Loucy (cell line): ENCODE data around the gene PI4KA.

Source experiments
- H2AFZ ChIP-seq: fragments of 200-600 bp; sonication (generic); 2 replicates; pipeline ENCODE4 v1.6.0; 2016; ENCODE audit warnings: antibody characterized with exemption, mild to moderate bottlenecking, low read length, moderate library complexity
- H3F3A ChIP-seq: fragments of 200-600 bp; 2 replicates; pipeline ENCODE4 v1.6.0; 2016; ENCODE audit warnings: antibody characterized with exemption, low read depth, mild to moderate bottlenecking
- H3K27me3 ChIP-seq: fragments of 200-600 bp; sonication (generic); 2 replicates; pipeline ENCODE4 v1.6.1; 2014; ENCODE audit warnings: low read length, mild to moderate bottlenecking; ENCODE audit not compliant: insufficient read depth, poor library complexity, severe bottlenecking
- H3K36me3 ChIP-seq: fragments of 200-600 bp; sonication (generic); 2 replicates; pipeline ENCODE4 v1.6.1; 2016; ENCODE audit warnings: low read length; ENCODE audit not compliant: insufficient read depth
- H3K4me1 ChIP-seq: fragments of 200-600 bp; sonication (generic); 2 replicates; pipeline ENCODE4 v1.5.1; 2014; ENCODE audit warnings: low read length, mild to moderate bottlenecking; ENCODE audit not compliant: insufficient read depth, poor library complexity, severe bottlenecking
- H3K4me2 ChIP-seq: fragments of 200-600 bp; sonication (generic); 2 replicates; pipeline ENCODE4 v1.6.0; 2014; ENCODE audit warnings: antibody characterized with exemption, low read length, low read depth, mild to moderate bottlenecking; ENCODE audit not compliant: poor library complexity, severe bottlenecking
- H3K4me3 ChIP-seq: fragments of 200-600 bp; sonication (generic); 2 replicates; pipeline ENCODE4 v1.5.1; 2014; ENCODE audit warnings: low read length, mild to moderate bottlenecking, mixed read lengths; ENCODE audit not compliant: poor library complexity, severe bottlenecking
- H3K79me2 ChIP-seq: fragments of 200-600 bp; sonication (generic); 2 replicates; pipeline ENCODE4 v1.6.1; 2014; ENCODE audit warnings: low read length; ENCODE audit not compliant: insufficient read depth
- H3K9ac ChIP-seq: fragments of 200-600 bp; sonication (generic); 2 replicates; pipeline ENCODE4 v1.6.0; 2014; ENCODE audit warnings: mild to moderate bottlenecking, low read depth, low read length, moderate library complexity; ENCODE audit not compliant: poor library complexity, severe bottlenecking
- H3K9me2 ChIP-seq: fragments of 200-600 bp; sonication (generic); replicated peaks from 2 replicates; pipeline ENCODE4 v1.6.1; 2016; ENCODE audit warnings: low read depth, low read length, mixed read lengths
- H3K9me3 ChIP-seq: fragments of 200-600 bp; sonication (generic); 2 replicates; pipeline ENCODE4 v1.6.1; 2014; ENCODE audit warnings: mild to moderate bottlenecking, antibody characterized with exemption, low read length, low read depth; ENCODE audit not compliant: insufficient read depth
- H4K20me1 ChIP-seq: fragments of 200-600 bp; sonication (generic); 2 replicates; pipeline ENCODE4 v1.6.0; 2014; ENCODE audit warnings: antibody characterized with exemption, low read length, mild to moderate bottlenecking; ENCODE audit not compliant: insufficient read depth, poor library complexity, severe bottlenecking
- EZH2phosphoT487 ChIP-seq: fragments of 200-600 bp; IDR thresholded peaks from 2 replicates; pipeline ENCODE4 v1.6.1; 2018; ENCODE audit warnings: antibody characterized with exemption, mild to moderate bottlenecking, moderate library complexity, borderline replicate concordance
- TF ChIP-seq, protein P1 (sequence below): fragments of 200-600 bp; sonication (generic); conservative IDR thresholded peaks from 2 replicates; pipeline ENCODE4 v1.5.1; 2014; ENCODE audit warnings: mild to moderate bottlenecking, antibody characterized with exemption, low read length

Gene PI4KA

DNA sequence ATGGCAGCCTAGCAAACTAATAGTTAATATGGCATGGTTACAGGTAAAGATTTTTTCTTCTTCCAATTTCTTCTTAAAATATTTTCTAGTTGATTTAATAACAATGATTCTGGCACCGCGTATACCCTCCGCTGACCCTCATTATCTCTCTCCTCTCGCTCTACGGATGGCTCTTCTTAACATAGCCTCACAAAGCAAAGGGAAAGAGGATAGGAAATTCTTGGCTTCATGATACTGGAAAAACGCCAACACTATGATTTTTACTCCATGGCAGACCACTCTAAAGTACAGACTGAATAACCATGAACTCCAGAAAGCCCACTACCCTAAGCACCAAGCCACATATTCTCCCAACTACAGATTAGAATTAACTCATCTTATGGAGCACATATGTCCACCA lies 6.1 kb downstream of the PI4KA start:
- Histone ChIP-seq H3K27me3 (no peaks in the 10 kb centered on the region), H4K20me1 (peaks cover 75% of the 10 kb centered on the region), H3K79me2 (peaks cover 97% of the 10 kb centered on the region), H3K9ac (peak overlapping the region; percentile 7), H2AFZ (no peak overlapping the region), H3K4me1 (peaks cover 36% of the 10 kb centered on the region), H3K36me3 (no peaks in the 10 kb centered on the region), H3K4me3 (no peak overlapping the region), H3K9me3 (no peaks in the 10 kb centered on the region), H3K9me2 (no peaks in the 10 kb centered on the region), H3F3A (0 out of 2 replicates have a peak, but pooled peaks cover 2% of the 10 kb centered on the region), H3K4me2 (peak overlapping the region; percentile 36)
- TF ChIP-seq EZH2phosphoT487 = no peak
- TF ChIP-seq, protein P1, sequence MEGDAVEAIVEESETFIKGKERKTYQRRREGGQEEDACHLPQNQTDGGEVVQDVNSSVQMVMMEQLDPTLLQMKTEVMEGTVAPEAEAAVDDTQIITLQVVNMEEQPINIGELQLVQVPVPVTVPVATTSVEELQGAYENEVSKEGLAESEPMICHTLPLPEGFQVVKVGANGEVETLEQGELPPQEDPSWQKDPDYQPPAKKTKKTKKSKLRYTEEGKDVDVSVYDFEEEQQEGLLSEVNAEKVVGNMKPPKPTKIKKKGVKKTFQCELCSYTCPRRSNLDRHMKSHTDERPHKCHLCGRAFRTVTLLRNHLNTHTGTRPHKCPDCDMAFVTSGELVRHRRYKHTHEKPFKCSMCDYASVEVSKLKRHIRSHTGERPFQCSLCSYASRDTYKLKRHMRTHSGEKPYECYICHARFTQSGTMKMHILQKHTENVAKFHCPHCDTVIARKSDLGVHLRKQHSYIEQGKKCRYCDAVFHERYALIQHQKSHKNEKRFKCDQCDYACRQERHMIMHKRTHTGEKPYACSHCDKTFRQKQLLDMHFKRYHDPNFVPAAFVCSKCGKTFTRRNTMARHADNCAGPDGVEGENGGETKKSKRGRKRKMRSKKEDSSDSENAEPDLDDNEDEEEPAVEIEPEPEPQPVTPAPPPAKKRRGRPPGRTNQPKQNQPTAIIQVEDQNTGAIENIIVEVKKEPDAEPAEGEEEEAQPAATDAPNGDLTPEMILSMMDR = no peak

DNA sequence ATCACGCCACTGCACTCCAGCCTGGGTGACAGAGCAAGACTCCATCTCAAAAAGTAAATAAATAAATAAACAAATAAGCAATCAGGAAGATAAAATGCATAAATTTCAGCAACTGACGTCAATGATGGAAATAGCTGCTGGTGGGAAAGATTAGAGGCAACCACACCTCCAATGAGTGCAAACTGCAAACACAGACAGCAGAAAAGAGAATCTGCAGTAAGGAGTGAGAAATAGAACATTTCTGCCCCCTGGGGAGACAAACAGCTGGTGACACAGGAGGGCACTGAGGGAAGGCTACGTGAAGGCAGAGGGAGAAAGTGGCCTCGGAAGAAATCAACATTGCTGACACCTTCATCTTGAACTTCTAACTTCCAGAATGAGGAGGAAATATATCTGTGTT lies 6.5 kb downstream of the PI4KA start:
- no peaks in the 10 kb centered on the region for H3K27me3 ChIP-seq
- TF ChIP-seq, protein P1 = peak; percentile 28; the same call in 1 of the 2 replicates
- TF ChIP-seq EZH2phosphoT487 = no peak
- H2AFZ ChIP-seq = no peak overlapping the region
- 0 out of 2 replicates have a peak, but pooled peaks cover 2% of the 10 kb centered on the region for H3F3A ChIP-seq
- no peak overlapping the region for H3K4me3 ChIP-seq
- H3K9me2 ChIP-seq = no peaks in the 10 kb centered on the region
- H3K36me3 ChIP-seq = no peaks in the 10 kb centered on the region
- peaks cover 32% of the 10 kb centered on the region for H3K4me1 ChIP-seq
- peak overlapping the region; percentile 36 for H3K4me2 ChIP-seq
- peaks cover 72% of the 10 kb centered on the region for H4K20me1 ChIP-seq
- H3K9ac ChIP-seq = no peak overlapping the region
- H3K9me3 ChIP-seq = no peaks in the 10 kb centered on the region
- H3K79me2 ChIP-seq = peaks cover 97% of the 10 kb centered on the region

DNA sequence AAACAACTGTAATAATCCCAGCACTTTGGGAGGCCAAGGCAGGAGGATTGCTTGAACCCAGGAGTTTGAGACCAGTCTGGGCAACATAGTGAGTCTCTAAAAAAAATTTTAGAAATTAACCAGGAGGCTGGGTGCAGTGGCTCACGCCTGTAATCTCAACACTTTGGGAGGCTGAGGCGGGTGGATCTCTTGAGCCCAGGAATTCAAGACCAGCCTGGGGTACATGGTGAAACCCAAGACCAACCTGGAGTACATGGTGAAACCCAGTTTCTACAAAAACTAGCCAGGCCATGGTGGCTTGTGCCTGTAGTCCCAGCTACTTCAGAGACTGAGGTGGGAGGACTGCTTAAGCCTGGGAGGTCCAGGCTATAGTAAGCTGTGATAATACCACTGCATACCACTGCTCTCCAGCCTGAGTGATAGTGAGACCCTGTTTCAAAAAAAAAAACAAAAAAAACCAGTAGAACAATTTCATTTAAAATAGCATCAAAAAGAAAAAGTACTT lies 11.2 kb downstream of the PI4KA start:
- Histone ChIP-seq H4K20me1 (peaks cover 52% of the 10 kb centered on the region), H3K4me3 (no peak overlapping the region), H3K9ac (no peak overlapping the region), H3K27me3 (no peaks in the 10 kb centered on the region), H3K4me1 (peaks cover 5% of the 10 kb centered on the region), H3F3A (0 out of 2 replicates have a peak, but pooled peaks cover 2% of the 10 kb centered on the region), H3K9me2 (no peaks in the 10 kb centered on the region), H3K4me2 (no peak overlapping the region), H2AFZ (no peak overlapping the region), H3K9me3 (no peaks in the 10 kb centered on the region), H3K79me2 (peaks cover 94% of the 10 kb centered on the region), H3K36me3 (no peaks in the 10 kb centered on the region)
- TF ChIP-seq, protein P1 = no peak
- TF ChIP-seq EZH2phosphoT487 = no peak
